K562 (cell line): Measurements from ENCODE around the gene NPAS1. TPM values are rescaled to one million over a fixed set of nuclear protein-coding genes. Genes with fewer than 3 reads are reported as not detected.

Experiments used
- CC2D1A ChIP-seq: fragments of 450-650 bp; IDR thresholded peaks from 2 replicates; pipeline ENCODE4 v1.6.1; 2017; ENCODE audit warnings: mild to moderate bottlenecking
- CHD1 ChIP-seq: fragments of 200-600 bp; sonication (generic); IDR thresholded peaks from one replicate; pipeline ENCODE4 v1.6.1; 2012; ENCODE audit warnings: mild to moderate bottlenecking, moderate library complexity, low read length, inconsistent platforms
- CSDE1 ChIP-seq, 2 experiments: fragments of 450-650 bp; IDR thresholded peaks; 2 replicates each; pipeline ENCODE4 v1.6.1; 2016; ENCODE audit warnings: mild to moderate bottlenecking in 1 of 2
- ESRRB ChIP-seq: fragments of 250-450 bp; sonication (Bioruptor Pico); IDR thresholded peaks from 2 replicates; pipeline ENCODE4 v1.5.0; 2020; ENCODE audit warnings: mild to moderate bottlenecking, moderate library complexity, borderline replicate concordance
- FOS ChIP-seq: IDR thresholded peaks from 3 replicates; pipeline ENCODE4 v1.6.1; 2011; ENCODE audit not compliant: insufficient read length; ENCODE audit errors: extremely low read depth
- GTF2E2 ChIP-seq: fragments of 200-800 bp; sonication (Bioruptor generic); IDR thresholded peaks from 2 replicates; pipeline ENCODE4 v1.6.1; 2016; ENCODE audit warnings: missing genetic modification characterization, missing compliant biosample characterization
- MAFK ChIP-seq: IDR thresholded peaks from 2 replicates; pipeline ENCODE4 v1.6.1; 2011; ENCODE audit warnings: low read length, improper control_type of control experiment
- MCM2 ChIP-seq: fragments of 450-650 bp; IDR thresholded peaks from 2 replicates; pipeline ENCODE4 v1.6.1; 2017; ENCODE audit warnings: low read depth, mild to moderate bottlenecking
- MCM3 ChIP-seq: fragments of 450-650 bp; IDR thresholded peaks from 2 replicates; pipeline ENCODE4 v1.6.1; 2016
- NCOA4 ChIP-seq: fragments of 450-650 bp; IDR thresholded peaks from 2 replicates; pipeline ENCODE4 v1.6.1; 2018; ENCODE audit warnings: mild to moderate bottlenecking; ENCODE audit not compliant: partially characterized antibody
- NKRF ChIP-seq: fragments of 450-650 bp; IDR thresholded peaks from 2 replicates; pipeline ENCODE4 v1.6.1; 2016; ENCODE audit warnings: borderline replicate concordance
- PHB2 ChIP-seq: fragments of 450-650 bp; IDR thresholded peaks from 2 replicates; pipeline ENCODE4 v1.6.1; 2017; ENCODE audit warnings: low read depth
- PHF8 ChIP-seq: fragments of 200-600 bp; sonication (generic); IDR thresholded peaks from 2 replicates; pipeline ENCODE4 v1.6.1; 2012; ENCODE audit warnings: mixed run types, mild to moderate bottlenecking, inconsistent platforms, low read length, moderate library complexity, borderline replicate concordance
- RAD51 ChIP-seq: fragments of 450-650 bp; IDR thresholded peaks from 2 replicates; pipeline ENCODE4 v1.7.1; 2016; ENCODE audit warnings: low read depth, mild to moderate bottlenecking, borderline replicate concordance
- RB1 ChIP-seq: fragments of 450-650 bp; IDR thresholded peaks from 2 replicates; pipeline ENCODE4 v1.6.1; 2017; ENCODE audit warnings: low read depth, mild to moderate bottlenecking
- RNF2 ChIP-seq: sonication (generic); IDR thresholded peaks from 2 replicates; pipeline ENCODE4 v1.6.1; 2016
- SMARCE1 ChIP-seq: fragments of 450-650 bp; IDR thresholded peaks from 2 replicates; pipeline ENCODE4 v1.7.1; 2016; ENCODE audit warnings: mild to moderate bottlenecking
- TBP ChIP-seq: optimal IDR thresholded peaks from 2 replicates; pipeline ENCODE3; 2011; ENCODE audit warnings: low read depth, low read length, improper control_type of control experiment
- TFAM ChIP-seq: fragments of 250-450 bp; sonication (Bioruptor Pico); conservative IDR thresholded peaks from 2 replicates; pipeline ENCODE4 v1.5.0; 2021; ENCODE audit warnings: mild to moderate bottlenecking, moderate library complexity
- U2AF1 ChIP-seq: fragments of 200-400 bp; formaldehyde crosslinking; optimal IDR thresholded peaks from 2 replicates; pipeline ENCODE3; 2017; ENCODE audit warnings: mild to moderate bottlenecking, low read depth, low read length, moderate library complexity
- YBX1 ChIP-seq: fragments of 450-650 bp; IDR thresholded peaks from 2 replicates; pipeline ENCODE4 v1.7.1; 2016; ENCODE audit warnings: mild to moderate bottlenecking
- ZBTB7A ChIP-seq: IDR thresholded peaks from 2 replicates; pipeline ENCODE4 v1.6.1; 2011; ENCODE audit warnings: low read depth, mild to moderate bottlenecking, low read length, moderate library complexity, borderline replicate concordance; ENCODE audit not compliant: control insufficient read depth
- ZC3H8 ChIP-seq: fragments of 450-650 bp; IDR thresholded peaks from 2 replicates; pipeline ENCODE4 v1.6.1; 2017
- ZNF589 ChIP-seq: fragments of 200-800 bp; sonication (Bioruptor generic); IDR thresholded peaks from 2 replicates; pipeline ENCODE4 v1.6.1; 2016; ENCODE audit warnings: low read depth, missing genetic modification characterization, missing compliant biosample characterization
- polyA plus RNA-seq, 8 experiments: library from polyadenylated mRNA; depleted of rRNA in 4 of 8; stranded (reverse) in 5 of 8; unstranded in 3 of 8; fragments of >200 nt; fragmentation: Nextera tagmentation in 2 of 8; fragmentation: Illumina TruSeq in 1 of 8; extraction: Ambion mirVana in 2 of 8; extraction: Trizol in 1 of 8; gene quantifications; 2 replicates each; pipeline versions ENCODE4 v1.2.1 to v1.2.3, GENCODE V29; 2011 to 2014; ENCODE audit warnings: inconsistent platforms in 1 of 8, missing spikeins in 1 of 8
- total RNA-seq, 7 experiments: library from RNA; depleted of rRNA in 6 of 7; stranded (reverse); fragments of >200 nt in 6 of 7; fragmentation: Illumina TruSeq in 2 of 7; extraction: Trizol in 2 of 7; gene quantifications; 2 replicates each; pipeline versions ENCODE4 v1.2.1 to v1.2.3, GENCODE V29; 2011 to 2021; ENCODE audit warnings: low replicate concordance in 1 of 7
- TF ChIP-seq, protein P1 (sequence below): sonication (generic); formaldehyde crosslinking; IDR thresholded peaks from 2 replicates; pipeline ENCODE4 v1.9.0; 2022; ENCODE audit warnings: mild to moderate bottlenecking, missing genetic modification reagents
- TF ChIP-seq, protein P2 (sequence below): fragments of 450-650 bp; IDR thresholded peaks from 2 replicates; pipeline ENCODE4 v1.6.1; 2017; ENCODE audit warnings: antibody characterized with exemption
- TF ChIP-seq, protein P3 (sequence below): fragments of 450-650 bp; formaldehyde crosslinking; IDR thresholded peaks from 2 replicates; pipeline ENCODE4 v1.4.0; 2022; ENCODE audit warnings: missing genetic modification characterization

The NPAS1 gene
- total and polyA plus RNA-seq, 9 of the 15 experiments (the other 6 are each of a cell fraction or from before 2014, with no cell fraction given): 0.58 to 5.3 (median 2.0) TPM; not detected in 2

DNA sequence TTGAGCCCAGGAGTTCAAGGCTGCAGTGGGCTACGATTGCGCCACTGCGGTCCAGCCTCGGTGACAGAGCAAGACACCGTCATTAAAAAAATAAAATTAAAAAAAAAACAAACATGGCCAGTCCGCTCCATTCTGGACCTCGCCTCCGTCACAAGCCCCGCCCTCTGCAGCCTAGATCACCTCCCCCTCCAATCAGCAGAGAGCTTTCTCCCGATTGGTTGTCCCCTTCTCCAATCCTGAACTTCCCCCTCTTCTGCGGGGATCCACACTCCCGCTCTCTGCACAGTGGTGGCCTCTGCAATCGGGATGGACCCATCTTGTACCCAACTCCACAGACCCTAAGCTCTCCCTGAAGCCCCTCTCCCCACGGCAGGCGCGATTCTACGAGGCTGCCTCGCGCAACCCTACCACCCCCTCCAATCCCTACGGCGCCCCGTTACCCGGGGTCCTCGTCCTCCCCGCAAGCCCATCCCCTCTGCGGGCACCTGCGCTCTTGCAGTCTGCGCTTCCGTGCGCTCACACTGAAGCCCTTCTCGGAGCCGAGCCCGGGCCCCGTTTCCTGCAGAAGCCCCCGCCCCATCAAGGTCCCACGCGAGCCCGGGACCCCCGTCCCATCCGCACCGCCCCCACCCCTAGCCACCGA, 28.2 kb downstream of the NPAS1 start (continued):
- TF ChIP-seq ESRRB (CRISPR knock-in tag) (no peak), U2AF1 (no peak), CSDE1 (IDR thresholded peaks at IDR 0.05) (no peak), NKRF (peak; percentile 50; the same call in 1 of the 2 replicates), FOS (peak; percentile 85), RNF2 (no peak), MCM2 (no peak), CC2D1A (peak; percentile 100), MAFK (no peak), GTF2E2 (tag) (no peak), TBP (no peak), ZBTB7A (no peak), PHF8 (peak; percentile 70; the same call in 1 of the 2 replicates), ZNF589 (CRISPR knock-in tag) (no peak), SMARCE1 (no peak), YBX1 (no peak), CHD1 (no peak), PHB2 (no peak), ZC3H8 (no peak), NCOA4 (no peak), TFAM (no peak), MCM3 (no peak), RAD51 (peak; percentile 9; the same call in 1 of the 2 replicates), RB1 (no peak)
- TF ChIP-seq, protein P1, sequence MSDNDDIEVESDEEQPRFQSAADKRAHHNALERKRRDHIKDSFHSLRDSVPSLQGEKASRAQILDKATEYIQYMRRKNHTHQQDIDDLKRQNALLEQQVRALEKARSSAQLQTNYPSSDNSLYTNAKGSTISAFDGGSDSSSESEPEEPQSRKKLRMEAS (CRISPR knock-in tag): peak; percentile 29; the same call in 1 of the 2 replicates
- TF ChIP-seq, protein P2, sequence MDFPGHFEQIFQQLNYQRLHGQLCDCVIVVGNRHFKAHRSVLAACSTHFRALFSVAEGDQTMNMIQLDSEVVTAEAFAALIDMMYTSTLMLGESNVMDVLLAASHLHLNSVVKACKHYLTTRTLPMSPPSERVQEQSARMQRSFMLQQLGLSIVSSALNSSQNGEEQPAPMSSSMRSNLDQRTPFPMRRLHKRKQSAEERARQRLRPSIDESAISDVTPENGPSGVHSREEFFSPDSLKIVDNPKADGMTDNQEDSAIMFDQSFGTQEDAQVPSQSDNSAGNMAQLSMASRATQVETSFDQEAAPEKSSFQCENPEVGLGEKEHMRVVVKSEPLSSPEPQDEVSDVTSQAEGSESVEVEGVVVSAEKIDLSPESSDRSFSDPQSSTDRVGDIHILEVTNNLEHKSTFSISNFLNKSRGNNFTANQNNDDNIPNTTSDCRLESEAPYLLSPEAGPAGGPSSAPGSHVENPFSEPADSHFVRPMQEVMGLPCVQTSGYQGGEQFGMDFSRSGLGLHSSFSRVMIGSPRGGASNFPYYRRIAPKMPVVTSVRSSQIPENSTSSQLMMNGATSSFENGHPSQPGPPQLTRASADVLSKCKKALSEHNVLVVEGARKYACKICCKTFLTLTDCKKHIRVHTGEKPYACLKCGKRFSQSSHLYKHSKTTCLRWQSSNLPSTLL: peak; percentile 99
- TF ChIP-seq, protein P3, sequence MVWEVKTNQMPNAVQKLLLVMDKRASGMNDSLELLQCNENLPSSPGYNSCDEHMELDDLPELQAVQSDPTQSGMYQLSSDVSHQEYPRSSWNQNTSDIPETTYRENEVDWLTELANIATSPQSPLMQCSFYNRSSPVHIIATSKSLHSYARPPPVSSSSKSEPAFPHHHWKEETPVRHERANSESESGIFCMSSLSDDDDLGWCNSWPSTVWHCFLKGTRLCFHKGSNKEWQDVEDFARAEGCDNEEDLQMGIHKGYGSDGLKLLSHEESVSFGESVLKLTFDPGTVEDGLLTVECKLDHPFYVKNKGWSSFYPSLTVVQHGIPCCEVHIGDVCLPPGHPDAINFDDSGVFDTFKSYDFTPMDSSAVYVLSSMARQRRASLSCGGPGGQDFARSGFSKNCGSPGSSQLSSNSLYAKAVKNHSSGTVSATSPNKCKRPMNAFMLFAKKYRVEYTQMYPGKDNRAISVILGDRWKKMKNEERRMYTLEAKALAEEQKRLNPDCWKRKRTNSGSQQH (CRISPR knock-in tag): no peak
